Bronchial epithelial cell (primary cell): ENCODE measurements around the gene KNDC1. TPM values are rescaled to one million over a fixed set of nuclear protein-coding genes. Genes with fewer than 3 reads are reported as not detected.

Experiments used
- DNase-seq: peaks from one replicate; pipeline ENCODE4 v3.0.0-alpha.2; 2010; ENCODE audit warnings: low read depth
- FAIRE-seq: peaks from 2 replicates; lab custom pipeline; 2011; peaks lifted over from hg19 to GRCh38; lab: Jason Lieb, UNC
- H3K27me3 ChIP-seq: 2 replicates; pipeline ENCODE4 v1.5.1; 2011; ENCODE audit warnings: low read length; ENCODE audit not compliant: control insufficient read depth, insufficient read depth
- H3K36me3 ChIP-seq: 2 replicates; pipeline ENCODE4 v1.5.1; 2011; ENCODE audit warnings: low read length; ENCODE audit not compliant: control insufficient read depth, insufficient read depth
- H3K4me3 ChIP-seq: 2 replicates; pipeline ENCODE4 v1.5.1; 2011; ENCODE audit warnings: mild to moderate bottlenecking, low read depth, low read length, control low read depth
- total RNA-seq: library from RNA; depleted of rRNA; stranded (reverse); fragments of >200 nt; gene quantifications from 2 replicates; pipeline ENCODE4 v1.2.1, GENCODE V29; 2014
- TF ChIP-seq, protein P1 (sequence below): IDR thresholded peaks from 2 replicates; pipeline ENCODE4 v1.5.1; 2011; ENCODE audit warnings: mild to moderate bottlenecking, moderate library complexity, low read length, control low read depth, inconsistent platforms; ENCODE audit not compliant: insufficient read depth, severe bottlenecking

The KNDC1 gene
- total RNA-seq, 1 donor from 2014 or later = under 0.01 TPM

DNA sequence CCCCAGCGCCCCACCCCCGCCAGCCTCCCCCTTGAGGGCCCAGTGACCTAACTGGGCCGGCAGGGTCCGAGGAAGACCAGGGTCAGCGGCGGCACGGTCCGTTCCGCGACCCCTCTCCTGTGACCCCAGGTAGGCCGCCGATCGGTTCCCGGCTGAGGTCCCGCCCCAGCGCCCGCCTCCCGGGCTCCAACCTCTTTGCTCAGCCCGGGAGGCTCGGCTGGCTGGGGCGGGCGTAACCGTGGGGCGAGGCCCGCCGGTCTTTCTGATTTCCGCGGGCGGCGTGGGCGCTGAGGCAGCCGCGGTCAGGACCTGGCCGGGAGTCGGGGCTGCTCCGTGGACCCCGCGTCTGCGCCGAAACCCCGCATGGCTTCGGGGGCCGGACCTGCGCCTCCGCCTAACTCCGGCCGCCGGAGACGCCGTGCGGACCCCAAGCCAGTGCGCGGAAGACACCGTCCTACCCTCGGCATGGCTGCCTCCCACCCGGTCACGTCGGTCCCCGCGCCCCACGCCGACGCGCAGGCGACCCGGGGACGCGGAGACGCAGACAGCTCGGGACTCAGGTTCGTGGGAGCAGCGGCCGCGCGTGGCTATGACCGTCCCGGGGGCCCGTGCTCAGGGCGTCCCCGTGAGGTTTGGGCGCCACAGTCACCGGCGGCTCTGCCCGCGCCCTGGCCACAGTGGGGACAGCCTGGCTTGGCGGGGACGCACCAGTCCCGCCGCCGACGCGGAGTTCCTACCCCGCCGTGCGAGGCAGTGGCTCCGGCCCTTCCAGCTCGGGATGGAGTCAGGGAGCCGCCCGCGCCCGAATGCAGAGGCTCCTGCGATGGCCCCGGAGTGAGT, 76.6 kb downstream of the KNDC1 start:
- TF ChIP-seq, protein P1, sequence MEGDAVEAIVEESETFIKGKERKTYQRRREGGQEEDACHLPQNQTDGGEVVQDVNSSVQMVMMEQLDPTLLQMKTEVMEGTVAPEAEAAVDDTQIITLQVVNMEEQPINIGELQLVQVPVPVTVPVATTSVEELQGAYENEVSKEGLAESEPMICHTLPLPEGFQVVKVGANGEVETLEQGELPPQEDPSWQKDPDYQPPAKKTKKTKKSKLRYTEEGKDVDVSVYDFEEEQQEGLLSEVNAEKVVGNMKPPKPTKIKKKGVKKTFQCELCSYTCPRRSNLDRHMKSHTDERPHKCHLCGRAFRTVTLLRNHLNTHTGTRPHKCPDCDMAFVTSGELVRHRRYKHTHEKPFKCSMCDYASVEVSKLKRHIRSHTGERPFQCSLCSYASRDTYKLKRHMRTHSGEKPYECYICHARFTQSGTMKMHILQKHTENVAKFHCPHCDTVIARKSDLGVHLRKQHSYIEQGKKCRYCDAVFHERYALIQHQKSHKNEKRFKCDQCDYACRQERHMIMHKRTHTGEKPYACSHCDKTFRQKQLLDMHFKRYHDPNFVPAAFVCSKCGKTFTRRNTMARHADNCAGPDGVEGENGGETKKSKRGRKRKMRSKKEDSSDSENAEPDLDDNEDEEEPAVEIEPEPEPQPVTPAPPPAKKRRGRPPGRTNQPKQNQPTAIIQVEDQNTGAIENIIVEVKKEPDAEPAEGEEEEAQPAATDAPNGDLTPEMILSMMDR = no peak
- Histone ChIP-seq H3K27me3 (peaks cover 42% of the 10 kb centered on the region), H3K36me3 (no peaks in the 10 kb centered on the region), H3K4me3 (no peak overlapping the region)
- DNase-seq (no peak), FAIRE-seq (no peak)

- no peak for DNase-seq
- Histone ChIP-seq H3K36me3 (no peaks in the 10 kb centered on the region), H3K4me3 (no peak overlapping the region), H3K27me3 (peaks cover 39% of the 10 kb centered on the region)
- TF ChIP-seq, protein P1 = no peak
- no peak for FAIRE-seq
These were observed 77.2 kb downstream of the KNDC1 start for GRCh38 chr10:133237241-133237587.

- FAIRE-seq (no peak), DNase-seq (no peak)
- TF ChIP-seq, protein P1 = no peak
- Histone ChIP-seq H3K36me3 (no peaks in the 10 kb centered on the region), H3K27me3 (peaks cover 36% of the 10 kb centered on the region), H3K4me3 (no peak within 1 kb of the TSS)
These were observed 77.8 kb downstream of the KNDC1 start, which contains the start of gene VENTX for GRCh38 chr10:133237588-133238465. VENTX (plus strand) TSS chr10:133237855; CDS start chr10:133237915, 60 bp downstream.

- Histone ChIP-seq H3K27me3 (peaks cover 36% of the 10 kb centered on the region), H3K36me3 (no peaks in the 10 kb centered on the region), H3K4me3 (no peak overlapping the region)
- TF ChIP-seq, protein P1 = no peak
- no peak for DNase-seq
- no peak for FAIRE-seq
These were observed 78.4 kb downstream of the KNDC1 start for GRCh38 chr10:133238466-133238804.

DNA sequence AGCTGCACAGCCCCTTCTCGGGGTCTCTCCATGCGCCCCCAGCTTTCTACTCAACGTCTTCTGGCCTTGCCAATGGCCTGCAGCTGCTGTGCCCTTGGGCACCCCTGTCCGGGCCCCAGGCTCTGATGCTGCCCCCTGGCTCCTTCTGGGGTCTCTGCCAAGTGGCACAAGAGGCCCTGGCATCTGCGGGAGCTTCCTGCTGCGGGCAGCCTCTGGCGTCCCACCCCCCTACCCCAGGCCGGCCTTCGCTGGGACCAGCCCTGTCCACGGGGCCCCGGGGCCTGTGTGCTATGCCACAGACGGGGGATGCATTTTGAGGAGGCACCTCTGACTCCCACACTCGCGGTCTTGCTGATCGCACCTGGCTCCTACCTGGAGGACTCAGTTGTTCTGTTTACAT, 80.0 kb downstream of the KNDC1 start:
- Histone ChIP-seq H3K4me3 (no peak overlapping the region), H3K36me3 (no peaks in the 10 kb centered on the region), H3K27me3 (peaks cover 35% of the 10 kb centered on the region)
- FAIRE-seq = no peak
- DNase-seq = no peak
- TF ChIP-seq, protein P1 = no peak
